DND-41 (cell line): ENCODE data around the gene ATAD3A.

Experiments
- EZH2 ChIP-seq: IDR thresholded peaks from 3 replicates; pipeline ENCODE4 v1.6.1; 2012; ENCODE audit warnings: borderline replicate concordance, low read depth, mild to moderate bottlenecking, moderate library complexity, low read length, inconsistent platforms; ENCODE audit not compliant: severe bottlenecking
- TF ChIP-seq, protein P1 (sequence below): IDR thresholded peaks from 2 replicates; pipeline ENCODE4 v1.5.1; 2012; ENCODE audit warnings: borderline replicate concordance, low read length, moderate library complexity, mild to moderate bottlenecking; ENCODE audit not compliant: poor library complexity, severe bottlenecking; ENCODE audit errors: extremely low read depth

GRCh38 chr1:1483714-1484113 is 28.2 kb upstream of the ATAD3A start:
- TF ChIP-seq, protein P1, sequence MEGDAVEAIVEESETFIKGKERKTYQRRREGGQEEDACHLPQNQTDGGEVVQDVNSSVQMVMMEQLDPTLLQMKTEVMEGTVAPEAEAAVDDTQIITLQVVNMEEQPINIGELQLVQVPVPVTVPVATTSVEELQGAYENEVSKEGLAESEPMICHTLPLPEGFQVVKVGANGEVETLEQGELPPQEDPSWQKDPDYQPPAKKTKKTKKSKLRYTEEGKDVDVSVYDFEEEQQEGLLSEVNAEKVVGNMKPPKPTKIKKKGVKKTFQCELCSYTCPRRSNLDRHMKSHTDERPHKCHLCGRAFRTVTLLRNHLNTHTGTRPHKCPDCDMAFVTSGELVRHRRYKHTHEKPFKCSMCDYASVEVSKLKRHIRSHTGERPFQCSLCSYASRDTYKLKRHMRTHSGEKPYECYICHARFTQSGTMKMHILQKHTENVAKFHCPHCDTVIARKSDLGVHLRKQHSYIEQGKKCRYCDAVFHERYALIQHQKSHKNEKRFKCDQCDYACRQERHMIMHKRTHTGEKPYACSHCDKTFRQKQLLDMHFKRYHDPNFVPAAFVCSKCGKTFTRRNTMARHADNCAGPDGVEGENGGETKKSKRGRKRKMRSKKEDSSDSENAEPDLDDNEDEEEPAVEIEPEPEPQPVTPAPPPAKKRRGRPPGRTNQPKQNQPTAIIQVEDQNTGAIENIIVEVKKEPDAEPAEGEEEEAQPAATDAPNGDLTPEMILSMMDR: no peak
- TF ChIP-seq EZH2: no peak
